Stimulated activated CD8-positive, alpha-beta memory T cell treated with anti-CD3 and anti-CD28 coated beads, Interleukin-4, amount 100 ng/mL, for 4 hours (primary cell): Measurements from ENCODE around the gene OPN4.

Experiments
- DNase-seq, 2 donors: peaks; one replicate each; pipeline ENCODE4 v3.0.0-alpha.2; 2020; ENCODE audit warnings: low read depth in 2 of 2, low spot score in 1 of 2

OPN4 gene

DNA sequence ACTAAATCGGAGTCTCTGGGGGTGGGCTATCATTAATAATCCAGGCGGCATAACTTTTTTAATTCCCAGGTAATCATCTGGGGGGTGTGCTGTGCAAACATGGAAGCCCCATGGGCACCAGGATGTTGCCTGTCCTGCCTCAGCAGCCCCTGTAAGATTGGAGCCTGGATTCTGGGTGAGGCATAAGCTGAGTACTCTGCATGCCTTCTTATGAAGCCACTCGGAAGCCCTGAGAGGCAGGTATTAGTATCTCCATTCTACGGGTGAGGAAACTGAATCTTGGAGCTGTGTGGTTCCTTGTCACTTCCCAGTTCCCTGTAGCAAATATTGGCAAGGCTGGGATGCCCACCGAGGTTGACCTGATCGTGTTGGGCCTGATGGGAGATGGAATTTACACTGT, 7.4 kb upstream of the OPN4 start:
- DNase-seq: no peak

DNA sequence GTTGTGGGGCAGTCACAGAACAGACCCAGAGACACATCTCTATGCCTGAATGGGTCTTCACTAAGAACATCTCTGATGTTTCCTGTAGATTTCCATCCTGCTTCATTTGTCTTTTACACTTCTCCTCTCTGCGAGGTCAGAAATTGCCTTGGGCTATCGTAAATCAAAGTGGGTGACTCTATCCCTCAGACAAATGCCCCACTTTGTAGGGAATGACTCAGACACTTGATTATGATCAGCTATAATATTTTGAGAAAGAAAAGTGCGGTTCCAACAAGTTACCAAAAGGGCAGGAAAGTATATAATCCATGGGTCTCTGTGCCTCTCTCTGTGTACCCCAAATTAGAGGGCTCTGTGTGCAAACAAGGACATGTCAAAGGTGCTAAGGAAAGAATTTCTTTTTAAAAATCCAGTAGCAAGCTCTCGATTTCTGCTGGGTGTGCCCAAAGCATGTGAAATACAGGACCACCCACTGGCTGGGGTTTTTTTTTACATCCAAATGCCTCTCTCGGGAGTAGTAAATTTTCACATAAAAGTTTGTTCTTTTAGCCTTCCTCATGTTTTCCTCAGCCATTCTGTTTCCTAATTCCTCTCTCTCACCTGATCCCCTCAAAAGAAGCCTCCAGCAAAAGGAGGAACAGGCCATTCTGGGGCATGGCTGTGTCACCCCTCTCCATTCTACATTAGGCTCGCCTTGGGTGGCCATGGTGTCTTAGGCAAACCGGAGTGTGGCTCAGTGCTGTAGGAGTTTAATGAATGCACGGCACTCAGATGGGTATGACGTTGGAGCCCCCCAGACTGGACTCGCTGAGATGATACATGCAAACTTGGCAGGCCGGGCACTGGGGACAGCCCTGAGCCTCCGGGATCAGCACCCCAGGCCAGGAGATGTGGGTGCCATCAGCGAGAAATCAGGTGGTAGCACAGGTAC, 6.3 kb upstream of the OPN4 start:
- DNase-seq: no peak

DNA sequence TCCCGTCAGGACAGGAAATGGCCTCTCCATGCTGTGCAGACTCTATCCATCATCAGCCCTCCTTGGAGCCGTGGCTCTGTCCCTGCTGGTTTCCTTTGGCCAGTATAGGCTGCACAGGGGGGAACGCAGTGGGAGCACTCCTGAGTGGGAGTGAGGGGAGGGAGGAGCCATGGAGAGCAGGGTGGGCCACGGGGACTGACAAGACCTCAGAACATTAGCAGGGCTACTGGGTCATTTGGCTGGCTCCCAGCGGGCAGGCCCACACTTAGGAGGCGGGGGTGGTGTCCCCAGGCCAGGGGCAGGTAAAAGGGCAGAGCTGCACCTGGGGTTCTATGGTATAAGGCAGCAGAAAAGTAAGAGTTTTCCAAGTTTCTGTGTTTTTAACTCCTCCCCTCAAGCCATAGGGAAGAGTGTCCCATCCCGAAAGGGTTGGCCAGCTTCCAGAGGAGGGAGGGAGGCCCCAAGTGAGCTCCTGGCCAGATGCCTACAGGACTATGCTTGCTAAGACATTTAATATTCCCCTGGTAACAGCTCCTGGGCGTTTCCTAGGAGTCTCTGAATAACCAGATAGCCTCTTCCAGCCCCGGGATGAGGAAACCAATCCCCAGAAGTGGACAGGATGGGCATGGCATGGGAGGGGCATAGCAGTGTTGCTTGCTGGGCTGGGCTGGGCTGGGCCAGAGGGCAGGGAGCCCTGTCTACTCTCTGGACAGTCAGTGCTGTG, 5.5 kb upstream of the OPN4 start:
- DNase-seq: no peak

- DNase-seq: no peak
Observed at GRCh38 chr10:86649471-86650150, 4.7 kb upstream of the OPN4 start.

DNA sequence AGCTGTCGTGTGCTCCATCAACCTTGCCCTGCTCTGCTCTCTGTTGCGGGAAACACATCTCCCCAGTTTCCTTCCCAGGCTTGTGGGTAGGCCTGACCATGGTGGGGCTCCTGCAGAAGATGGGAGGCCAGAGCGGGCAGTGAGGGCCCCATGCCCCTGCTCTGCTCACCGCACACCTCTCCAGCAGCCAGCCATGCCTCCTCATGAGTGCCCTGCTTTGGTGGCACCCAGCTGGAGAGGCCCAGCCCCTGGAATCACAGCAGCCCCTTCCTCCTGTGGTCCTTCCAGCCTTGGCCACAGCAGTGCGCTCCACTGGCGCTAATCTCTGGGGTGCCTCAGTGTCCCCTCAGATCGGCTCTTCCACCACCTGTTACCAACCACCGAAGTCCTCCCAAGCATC, 4.2 kb upstream of the OPN4 start:
- no peak for DNase-seq

DNA sequence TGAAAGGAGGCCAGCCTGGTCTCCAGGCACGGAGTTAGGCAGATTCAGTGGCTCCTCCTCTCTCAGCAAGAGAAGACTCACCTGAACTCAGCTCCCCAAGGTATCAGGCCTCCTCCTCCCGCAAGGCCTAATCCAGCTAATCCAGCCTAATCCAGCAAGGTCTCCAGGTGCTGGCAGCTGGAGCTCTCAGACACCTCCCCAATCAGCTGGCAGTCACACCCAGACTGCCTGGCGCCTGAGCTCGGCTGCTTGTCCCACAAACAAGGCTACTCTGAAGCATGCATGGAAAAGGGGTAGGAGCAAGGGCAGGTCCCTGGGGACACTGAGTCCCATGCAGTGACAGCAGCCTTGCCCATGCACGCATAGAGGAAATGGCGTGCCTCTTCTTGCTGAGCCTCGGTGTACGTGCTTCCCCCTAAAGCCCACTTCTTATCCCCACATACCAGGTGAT, 3.3 kb upstream of the OPN4 start:
- no peak for DNase-seq

DNA sequence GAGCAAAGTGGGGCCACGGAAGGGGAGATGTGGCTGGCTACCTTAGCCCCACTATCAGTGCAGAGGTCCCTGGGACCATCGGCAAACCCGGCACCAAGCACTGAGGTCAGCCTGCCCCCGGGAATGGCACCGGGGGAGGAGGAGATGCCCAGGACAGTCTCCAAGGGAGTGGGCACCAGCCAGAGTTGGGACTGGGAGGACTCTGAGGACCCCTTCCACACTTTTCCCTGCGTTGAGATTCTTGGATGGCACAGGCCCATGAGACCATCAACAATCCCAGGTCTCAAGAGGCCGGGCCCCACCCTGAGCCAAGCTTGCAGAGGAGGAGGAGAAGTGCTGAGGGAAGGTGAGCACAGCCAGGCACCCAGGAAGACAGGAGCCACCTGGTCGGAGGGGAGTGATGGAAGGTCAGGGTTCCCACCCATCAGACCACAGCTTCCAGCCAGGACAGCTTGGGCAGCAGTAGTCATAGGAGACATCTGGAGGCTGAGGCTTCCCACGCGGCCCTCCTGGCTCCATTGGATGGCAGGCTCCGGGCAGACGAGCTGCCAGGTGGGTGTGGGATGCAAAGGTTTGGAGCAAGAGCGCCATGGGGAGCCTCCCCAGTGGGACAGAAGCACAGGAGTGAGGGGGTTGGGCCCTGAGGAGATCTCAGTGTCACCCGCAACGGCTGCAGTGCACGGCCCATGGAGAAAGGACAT, 2.6 kb upstream of the OPN4 start:
- DNase-seq: no peak

DNA sequence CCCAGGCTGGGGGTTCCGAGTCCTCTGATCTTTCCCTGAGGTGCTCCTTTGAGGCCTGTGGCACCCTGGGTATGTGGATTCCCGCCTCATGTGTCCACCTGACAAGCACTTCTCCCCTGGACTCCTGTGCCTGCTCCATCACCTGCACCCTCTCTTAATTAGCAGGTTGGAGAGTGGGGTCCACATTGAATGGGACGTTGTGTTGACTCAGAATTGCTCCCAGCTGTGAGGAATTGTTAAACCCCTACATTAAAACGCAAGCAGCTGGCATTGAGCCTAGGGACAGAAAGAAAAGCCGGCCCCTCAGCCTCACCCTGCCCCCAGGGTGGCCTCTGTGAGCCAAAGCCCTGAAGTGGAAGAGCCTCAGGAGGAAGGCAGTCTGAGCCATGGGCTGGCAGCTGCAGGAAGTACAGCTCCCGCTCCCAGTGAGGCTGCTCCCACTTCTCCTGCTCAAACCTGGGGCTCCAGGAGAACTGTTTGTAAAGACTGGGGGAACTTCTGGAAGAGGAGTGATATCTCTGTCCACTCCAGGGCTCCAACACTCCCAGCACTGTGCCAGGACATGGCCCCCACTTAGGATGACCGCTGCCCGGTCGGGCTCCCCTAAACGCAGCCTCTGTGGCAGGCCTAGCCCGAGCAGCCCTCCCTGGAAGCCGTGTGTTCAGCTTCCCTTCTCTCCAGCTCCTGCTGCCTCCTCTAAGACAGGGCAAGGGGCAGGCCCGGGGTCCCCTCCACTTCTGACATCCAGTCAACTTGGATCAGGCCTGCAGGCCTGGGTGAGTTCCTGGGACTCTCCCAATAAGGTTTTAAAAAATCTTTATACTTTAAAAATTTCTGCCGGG, 1.8 kb upstream of the OPN4 start:
- DNase-seq: no peak

- no peak for DNase-seq
Observed at GRCh38 chr10:86653379-86653778, 968 bp upstream of the OPN4 start.

GRCh38 chr10:86653987-86654386, 360 bp upstream of the OPN4 start:
- DNase-seq: no peak

DNA sequence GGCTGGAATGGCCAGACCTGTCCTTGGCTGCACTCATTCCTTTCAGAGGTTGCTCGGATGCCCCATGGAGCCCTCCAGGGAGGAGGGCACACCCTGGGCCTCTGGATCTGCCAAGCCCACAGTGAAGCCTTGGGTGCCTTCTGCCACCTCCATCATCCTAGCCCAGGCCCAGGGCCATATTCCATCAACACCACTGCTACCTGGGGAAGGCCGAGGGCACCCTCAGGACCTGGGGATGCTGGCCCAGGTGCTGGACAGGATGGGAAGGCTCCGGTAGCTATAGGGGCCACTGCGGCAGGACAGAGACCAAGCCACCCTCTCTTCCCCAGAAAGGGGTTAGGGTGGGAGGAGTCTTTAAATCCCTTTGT, 810 bp downstream of the OPN4 start:
- no peak for DNase-seq

DNA sequence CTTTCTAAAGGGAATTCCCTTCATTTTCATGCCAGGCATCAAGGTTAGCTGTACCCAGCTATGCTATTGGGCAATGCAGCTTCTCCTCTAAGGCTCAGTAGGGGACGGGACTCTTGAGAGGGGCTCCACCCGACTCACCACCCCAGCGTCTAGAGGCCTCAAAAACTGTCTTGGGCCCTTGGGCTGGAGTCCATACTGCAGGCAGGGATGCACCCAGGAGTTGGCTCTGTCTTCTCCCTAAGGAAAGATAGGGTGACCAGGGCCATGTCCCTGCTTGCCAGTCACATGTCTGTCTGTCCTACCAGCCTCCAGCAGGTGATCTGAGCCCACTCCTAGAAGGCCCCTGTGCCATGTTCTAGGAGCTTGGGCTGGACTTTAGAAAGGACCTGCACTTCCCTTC, 1.2 kb downstream of the OPN4 start:
- no peak for DNase-seq

DNA sequence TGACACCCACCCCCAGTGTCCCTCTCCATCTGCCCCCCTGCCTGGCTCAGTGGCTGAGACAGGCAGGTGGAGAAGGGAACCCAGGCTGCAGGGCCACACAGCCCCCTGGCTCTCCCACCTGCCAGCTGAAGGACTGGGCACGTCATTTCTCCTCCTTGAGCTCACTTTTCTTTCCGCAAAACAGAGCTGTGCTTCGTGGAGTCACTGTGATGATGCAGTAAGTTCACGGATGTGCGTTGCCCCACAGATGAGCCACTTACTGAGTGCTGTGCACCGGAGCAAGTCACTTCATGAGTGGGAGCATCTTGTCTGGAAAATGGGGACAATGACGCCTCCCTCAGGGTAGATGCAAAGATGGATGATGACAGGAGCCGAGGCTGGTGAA, 2.7 kb downstream of the OPN4 start:
- no peak for DNase-seq

DNA sequence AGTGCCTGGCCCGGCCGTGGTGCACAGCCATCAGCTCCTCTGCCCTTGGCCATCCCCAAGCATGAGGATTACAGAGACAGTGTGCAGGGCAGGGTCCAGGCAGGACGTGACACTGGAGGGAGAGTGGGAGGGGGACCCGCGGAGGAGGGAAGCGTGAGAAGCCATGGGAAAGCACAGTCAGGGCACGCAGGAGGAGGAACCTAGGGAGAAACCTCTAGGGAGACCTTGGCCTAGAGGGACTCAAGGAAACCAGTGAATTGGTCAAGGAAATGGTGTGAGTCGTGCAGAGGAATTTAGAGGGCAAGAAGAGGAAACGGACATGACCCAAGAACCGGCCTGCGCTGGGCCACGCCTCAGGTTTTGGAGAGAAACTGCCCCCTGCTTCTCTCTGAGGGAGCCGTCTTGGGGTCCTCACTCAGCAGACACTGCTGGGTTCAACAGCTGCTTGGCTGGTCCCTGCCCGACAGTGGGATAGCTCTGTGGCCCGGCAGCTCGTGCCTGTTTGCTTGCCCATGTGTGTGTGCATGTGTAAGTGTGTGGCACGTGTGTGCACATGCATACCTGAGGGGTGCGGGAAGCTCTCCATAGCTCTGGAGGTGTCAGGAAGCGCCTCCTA, 3.2 kb downstream of the OPN4 start:
- DNase-seq: no peak

DNA sequence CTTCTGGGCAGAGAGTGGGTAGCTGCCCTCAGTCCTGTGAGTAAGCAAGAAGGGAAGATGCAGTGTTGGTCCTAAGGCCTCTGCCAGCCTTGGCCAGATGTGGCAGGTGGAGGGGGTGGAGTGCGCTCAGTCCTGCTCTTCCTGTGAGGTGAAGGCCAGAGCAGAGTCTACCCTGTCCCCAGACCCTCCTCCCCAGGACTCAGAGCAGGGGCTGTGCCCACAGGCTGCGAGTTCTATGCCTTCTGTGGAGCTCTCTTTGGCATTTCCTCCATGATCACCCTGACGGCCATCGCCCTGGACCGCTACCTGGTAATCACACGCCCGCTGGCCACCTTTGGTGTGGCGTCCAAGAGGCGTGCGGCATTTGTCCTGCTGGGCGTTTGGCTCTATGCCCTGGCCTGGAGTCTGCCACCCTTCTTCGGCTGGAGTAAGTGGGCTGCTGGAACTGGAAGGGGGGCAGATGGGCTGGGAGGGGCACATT, 4.0 kb downstream of the OPN4 start:
- DNase-seq: no peak

- no peak for DNase-seq
Observed at GRCh38 chr10:86658751-86659150, 4.4 kb downstream of the OPN4 start.

DNA sequence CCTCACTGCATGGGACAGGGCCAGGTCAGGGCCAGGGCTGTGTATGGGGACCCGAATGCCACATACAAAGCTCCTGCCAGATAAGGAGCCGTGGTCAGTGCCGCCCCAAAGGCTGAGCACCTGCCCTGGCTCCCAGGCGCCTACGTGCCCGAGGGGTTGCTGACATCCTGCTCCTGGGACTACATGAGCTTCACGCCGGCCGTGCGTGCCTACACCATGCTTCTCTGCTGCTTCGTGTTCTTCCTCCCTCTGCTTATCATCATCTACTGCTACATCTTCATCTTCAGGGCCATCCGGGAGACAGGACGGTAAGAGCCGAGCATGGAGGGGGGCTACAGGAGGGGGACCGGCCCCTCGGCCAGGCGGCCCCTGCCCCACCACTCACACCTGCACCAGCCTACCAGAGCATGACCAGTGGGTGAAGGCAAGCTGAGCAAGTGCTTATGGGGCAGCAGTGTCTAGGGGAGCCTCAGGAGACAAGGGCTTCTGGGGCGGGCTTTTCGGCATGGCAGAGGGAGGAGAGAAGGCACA, 4.9 kb downstream of the OPN4 start:
- DNase-seq: no peak

DNA sequence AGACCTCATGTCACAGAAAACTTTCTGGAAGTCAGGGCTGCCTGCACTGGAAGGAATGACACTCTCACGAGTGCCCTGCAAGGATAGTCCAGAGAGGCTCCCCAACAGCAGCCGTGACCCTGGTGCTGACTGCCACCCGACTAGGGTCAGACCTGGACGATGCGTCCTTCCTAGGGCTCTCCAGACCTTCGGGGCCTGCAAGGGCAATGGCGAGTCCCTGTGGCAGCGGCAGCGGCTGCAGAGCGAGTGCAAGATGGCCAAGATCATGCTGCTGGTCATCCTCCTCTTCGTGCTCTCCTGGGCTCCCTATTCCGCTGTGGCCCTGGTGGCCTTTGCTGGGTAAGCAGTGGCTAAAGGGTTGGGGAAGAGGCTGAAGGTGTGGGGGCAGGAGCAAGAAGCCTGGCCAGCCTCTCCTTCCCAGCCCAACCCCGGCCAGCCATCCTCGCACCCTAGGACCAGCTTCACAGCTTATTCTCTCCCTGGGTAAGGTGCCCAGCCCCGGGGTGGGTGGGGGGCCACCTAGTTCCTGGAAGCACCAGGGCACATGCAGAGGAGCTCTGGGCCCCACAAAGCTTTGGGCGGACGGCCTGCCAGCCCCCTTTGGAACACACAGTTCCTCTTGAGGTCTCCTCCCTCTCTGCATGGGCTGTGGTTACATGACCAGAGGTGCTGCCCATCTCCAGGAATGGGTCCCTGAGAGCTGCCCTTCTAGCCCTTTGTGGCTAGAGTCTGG, 5.5 kb downstream of the OPN4 start:
- no peak for DNase-seq
